NCI-H748 (cell line): Measurements from ENCODE around the gene S1PR5.

Experiments used
- DNase-seq: peaks from one replicate; lab custom pipeline; 2025; ENCODE audit not compliant: unreplicated experiment; lab: John Stamatoyannopoulos, UW

Gene S1PR5

GRCh38 chr19:10473192-10473591 is 44.1 kb downstream of the S1PR5 start:
- no peak for DNase-seq

DNA sequence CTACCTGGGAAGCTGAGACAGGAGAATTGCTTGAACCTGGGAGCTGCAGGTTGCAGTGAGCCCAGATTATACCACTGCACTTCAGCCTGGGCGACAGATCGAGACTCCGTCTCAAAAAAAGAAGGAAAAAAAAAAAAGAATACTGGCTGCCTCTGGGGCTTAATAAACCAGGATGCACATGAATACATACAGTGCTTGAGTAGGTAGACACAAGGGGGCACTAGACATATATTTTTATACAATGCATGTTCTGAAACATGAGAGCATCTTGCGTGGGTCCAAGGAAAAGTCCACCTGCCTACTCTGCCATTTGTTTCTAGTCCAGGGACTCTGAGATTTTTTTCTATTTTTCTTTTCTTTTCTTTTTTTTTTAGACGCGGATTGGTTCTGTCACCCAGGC is 45.3 kb downstream of the S1PR5 start:
- peak; percentile 38 for DNase-seq

DNA sequence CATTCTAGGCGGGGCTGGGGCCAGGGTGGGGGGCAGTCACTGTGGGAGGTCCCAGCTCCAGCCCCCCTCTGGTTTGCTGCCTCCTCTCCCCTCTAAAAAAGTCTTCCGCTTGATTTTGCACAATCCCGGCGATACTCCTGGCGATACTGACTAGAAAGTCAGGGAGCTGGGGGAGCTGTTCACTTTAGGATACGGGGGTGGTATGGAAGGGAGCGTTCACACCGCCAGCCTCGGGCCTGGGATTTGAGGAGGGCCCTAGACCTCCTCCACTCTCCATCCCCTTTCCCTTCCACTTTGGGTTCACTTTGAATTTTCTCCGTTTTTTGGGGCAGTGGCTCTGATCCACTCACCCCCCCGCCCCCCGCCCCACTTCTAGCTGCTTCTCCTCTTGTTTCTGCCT is 49.1 kb downstream of the S1PR5 start:
- DNase-seq: no peak

DNA sequence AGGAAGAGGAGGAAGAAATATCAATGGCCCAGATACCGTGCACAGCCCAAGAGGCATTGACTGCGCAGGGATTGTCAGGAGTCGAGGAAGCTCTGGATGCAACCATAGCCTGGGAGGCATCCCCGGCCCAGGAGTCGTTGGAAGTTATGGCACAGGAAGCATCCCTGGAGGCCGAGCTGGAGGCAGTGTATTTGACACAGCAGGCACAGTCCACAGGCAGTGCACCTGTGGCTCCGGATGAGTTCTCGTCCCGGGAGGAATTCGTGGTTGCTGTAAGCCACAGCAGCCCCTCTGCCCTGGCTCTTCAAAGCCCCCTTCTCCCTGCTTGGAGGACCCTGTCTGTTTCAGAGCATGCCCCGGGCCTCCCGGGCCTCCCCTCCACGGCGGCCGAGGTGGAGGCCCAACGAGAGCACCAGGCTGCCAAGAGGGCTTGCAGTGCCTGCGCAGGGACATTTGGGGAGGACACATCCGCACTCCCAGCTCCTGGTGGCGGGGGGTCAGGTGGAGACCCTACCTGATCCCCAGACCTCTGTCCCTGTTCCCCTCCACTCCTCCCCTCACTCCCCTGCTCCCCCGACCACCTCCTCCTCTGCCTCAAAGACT is 50.0 kb downstream of the S1PR5 start:
- no peak for DNase-seq

- DNase-seq: no peak
These were observed 52.8 kb downstream of the S1PR5 start for GRCh38 chr19:10464456-10464855.
